ENCODE results near the gene NPTN.

DNA sequence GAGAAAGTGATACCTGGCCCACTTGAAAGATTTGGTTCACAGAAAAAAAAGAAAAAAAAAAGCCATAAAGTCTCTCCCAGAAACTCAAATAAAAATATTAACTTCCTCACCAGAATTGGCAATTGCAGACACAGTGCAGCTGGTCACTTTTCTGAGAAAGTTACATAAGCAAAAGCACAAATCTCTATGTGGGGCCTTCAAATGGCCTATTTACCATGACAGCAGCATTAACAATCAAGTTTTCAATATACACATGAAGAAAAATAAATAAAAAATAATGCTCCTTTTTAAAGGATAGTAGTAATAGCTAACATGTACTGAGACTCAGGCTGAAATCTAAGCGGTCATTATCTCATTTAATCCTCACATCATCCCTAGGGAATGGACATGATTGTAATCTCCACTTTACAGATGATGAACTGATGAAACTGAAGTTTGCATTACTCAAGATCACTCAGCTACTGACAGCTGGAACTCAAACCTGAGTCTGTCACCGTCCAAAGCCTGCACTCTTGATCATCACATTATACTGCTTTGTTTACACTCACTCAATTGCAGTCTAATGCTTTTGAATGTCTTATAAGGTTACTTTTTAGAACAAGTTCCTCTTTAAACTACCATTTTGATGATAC lies 3.3 kb downstream of the NPTN start:
- TF ChIP-seq, protein P1, sequence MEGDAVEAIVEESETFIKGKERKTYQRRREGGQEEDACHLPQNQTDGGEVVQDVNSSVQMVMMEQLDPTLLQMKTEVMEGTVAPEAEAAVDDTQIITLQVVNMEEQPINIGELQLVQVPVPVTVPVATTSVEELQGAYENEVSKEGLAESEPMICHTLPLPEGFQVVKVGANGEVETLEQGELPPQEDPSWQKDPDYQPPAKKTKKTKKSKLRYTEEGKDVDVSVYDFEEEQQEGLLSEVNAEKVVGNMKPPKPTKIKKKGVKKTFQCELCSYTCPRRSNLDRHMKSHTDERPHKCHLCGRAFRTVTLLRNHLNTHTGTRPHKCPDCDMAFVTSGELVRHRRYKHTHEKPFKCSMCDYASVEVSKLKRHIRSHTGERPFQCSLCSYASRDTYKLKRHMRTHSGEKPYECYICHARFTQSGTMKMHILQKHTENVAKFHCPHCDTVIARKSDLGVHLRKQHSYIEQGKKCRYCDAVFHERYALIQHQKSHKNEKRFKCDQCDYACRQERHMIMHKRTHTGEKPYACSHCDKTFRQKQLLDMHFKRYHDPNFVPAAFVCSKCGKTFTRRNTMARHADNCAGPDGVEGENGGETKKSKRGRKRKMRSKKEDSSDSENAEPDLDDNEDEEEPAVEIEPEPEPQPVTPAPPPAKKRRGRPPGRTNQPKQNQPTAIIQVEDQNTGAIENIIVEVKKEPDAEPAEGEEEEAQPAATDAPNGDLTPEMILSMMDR (IDR thresholded peaks at IDR 0.05; ENCODE audit: low read length) = no peak
- TF ChIP-seq EZH2phosphoT487 (IDR thresholded peaks at IDR 0.05; ENCODE audit: low read length) = no peak
